GM21528 (cell line): ENCODE results near the gene RSPRY1.

Source experiments
- ATAC-seq: cut with Tn5 transposase; IDR thresholded peaks from one replicate; pipeline ENCODE4 v1.9.1; 2021; ENCODE audit warnings: mild to moderate bottlenecking, moderate library complexity; ENCODE audit not compliant: unreplicated experiment, low FRiP score

The RSPRY1 gene

GRCh38 chr16:57216968-57217367, 30.8 kb downstream of the RSPRY1 start:
- ATAC-seq: no peak

- no peak for ATAC-seq
These were observed 36.9 kb downstream of the RSPRY1 start for GRCh38 chr16:57223057-57223456.

- no peak for ATAC-seq
These were observed 38.7 kb downstream of the RSPRY1 start for GRCh38 chr16:57224651-57225335.

- no peak for ATAC-seq
These were observed 39.8 kb downstream of the RSPRY1 start for GRCh38 chr16:57225978-57226377.

GRCh38 chr16:57226701-57227621, 40.8 kb downstream of the RSPRY1 start:
- no peak for ATAC-seq

GRCh38 chr16:57229079-57229478, 43.0 kb downstream of the RSPRY1 start:
- ATAC-seq: no peak

GRCh38 chr16:57231821-57232350, 45.8 kb downstream of the RSPRY1 start:
- no peak for ATAC-seq

GRCh38 chr16:57233944-57234706, 48.0 kb downstream of the RSPRY1 start:
- ATAC-seq: no peak

- no peak for ATAC-seq
These were observed 48.6 kb downstream of the RSPRY1 start for GRCh38 chr16:57234707-57235092.

GRCh38 chr16:57235128-57236021, 49.2 kb downstream of the RSPRY1 start:
- no peak for ATAC-seq

GRCh38 chr16:57236022-57236350, 49.9 kb downstream of the RSPRY1 start:
- no peak for ATAC-seq

GRCh38 chr16:57238682-57239081, 52.6 kb downstream of the RSPRY1 start:
- ATAC-seq: no peak

GRCh38 chr16:57239107-57239506, 53.0 kb downstream of the RSPRY1 start:
- no peak for ATAC-seq

GRCh38 chr16:57240851-57241250, 54.7 kb downstream of the RSPRY1 start:
- no peak for ATAC-seq

- ATAC-seq: no peak
These were observed 56.5 kb downstream of the RSPRY1 start for GRCh38 chr16:57242650-57243049.

GRCh38 chr16:57244463-57244766, 58.3 kb downstream of the RSPRY1 start:
- ATAC-seq: peak; percentile 26

- peak; percentile 95 for ATAC-seq
These were observed 58.8 kb downstream of the RSPRY1 start, which contains the start of gene ARL2BP for GRCh38 chr16:57244767-57245471. TSS of gene ARL2BP (plus strand) at chr16:57245259. CDS start at chr16:57245368, 109 bp downstream.

GRCh38 chr16:57245472-57246113, 59.5 kb downstream of the RSPRY1 start:
- ATAC-seq: peak; percentile 36

GRCh38 chr16:57251352-57251751, 65.2 kb downstream of the RSPRY1 start:
- ATAC-seq: no peak
